HK-2 (cell line): ENCODE data around the gene CSF1.
"Not testable (repeated sequence)": the region's sequence is repeated elsewhere in the genome, so short reads cannot be mapped to it uniquely, and the experiment has no call there.

Experiments used
- DNase-seq: peaks from one replicate; pipeline ENCODE4 v3.0.0-alpha.2; 2018; ENCODE audit not compliant: unreplicated experiment

Gene CSF1

DNA sequence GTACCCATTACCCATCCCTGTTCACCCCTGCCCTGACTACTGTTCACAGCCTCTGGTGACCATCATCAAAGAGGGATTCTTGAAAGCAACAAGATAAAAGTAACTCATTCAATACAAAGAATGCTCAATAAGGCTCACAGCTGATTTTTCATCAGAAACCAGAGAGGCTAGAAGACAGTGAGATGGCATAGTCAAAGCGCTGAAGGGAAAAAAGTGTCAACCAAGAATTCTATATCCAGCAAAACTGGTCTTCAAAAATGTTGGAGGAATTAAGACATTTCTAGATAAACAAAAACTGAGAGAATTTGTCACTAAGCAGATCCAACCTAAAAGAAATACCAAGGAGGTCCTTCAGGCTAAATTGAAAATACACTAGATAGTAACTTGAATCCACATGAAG lies 27.1 kb downstream of the CSF1 start:
- no peak for DNase-seq

DNA sequence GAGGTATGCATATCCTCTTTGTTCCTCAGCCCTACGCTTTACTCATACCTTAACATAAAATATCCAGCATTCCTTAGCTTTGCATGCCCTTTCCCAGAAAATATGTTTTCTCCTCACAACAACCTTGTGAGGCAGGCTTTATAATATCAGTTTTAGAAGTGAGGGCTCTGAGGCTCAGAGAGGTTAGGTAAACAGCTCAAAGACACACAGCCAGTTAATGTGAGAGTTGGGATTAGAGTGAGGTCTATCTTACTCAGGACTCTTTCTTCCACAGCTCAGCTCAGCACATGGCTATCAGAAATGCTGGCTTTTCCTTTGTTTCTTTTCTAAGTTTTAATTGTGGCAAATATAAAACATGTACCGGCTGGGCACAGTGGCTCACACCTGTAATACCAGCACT lies 27.9 kb downstream of the CSF1 start:
- no peak for DNase-seq

DNA sequence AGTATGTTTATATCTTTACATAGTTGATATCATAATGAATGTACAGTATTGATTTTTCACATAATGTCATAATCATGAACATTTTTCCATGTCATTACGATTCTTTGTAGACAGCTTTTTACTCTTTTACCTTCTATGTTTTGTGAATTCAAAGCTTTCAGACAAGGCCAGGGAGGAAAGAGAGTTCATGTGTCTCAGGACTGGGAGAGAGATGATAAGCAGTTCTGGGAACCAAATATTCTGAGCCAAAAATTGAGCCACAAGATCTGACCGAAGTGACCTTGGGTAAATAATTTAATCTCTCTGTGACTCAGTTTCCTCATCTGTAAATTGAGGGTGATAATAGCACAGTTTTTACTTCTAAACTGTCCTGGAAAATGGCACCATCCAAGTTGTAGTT lies 31.8 kb downstream of the CSF1 start:
- DNase-seq, result no peak

DNA sequence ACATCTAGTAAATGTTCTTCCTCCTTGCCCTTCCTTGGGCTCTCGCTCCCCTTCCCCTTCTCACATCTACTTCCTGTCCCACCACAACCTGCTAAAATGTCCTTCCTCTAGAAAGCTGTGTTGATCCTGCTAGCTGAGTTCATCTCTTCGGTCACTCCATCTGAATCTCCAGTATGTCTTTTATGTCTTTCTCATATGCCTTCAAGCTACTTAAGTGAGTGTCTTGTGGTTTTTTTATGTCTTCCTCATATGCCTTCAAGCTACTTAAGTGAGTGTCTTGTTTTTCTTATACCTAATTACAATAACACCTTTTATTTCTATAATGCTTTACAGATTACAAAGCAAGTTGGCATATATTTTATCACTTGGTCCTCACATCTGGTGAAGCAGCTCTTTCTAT lies 33.9 kb downstream of the CSF1 start:
- DNase-seq, result no peak

DNA sequence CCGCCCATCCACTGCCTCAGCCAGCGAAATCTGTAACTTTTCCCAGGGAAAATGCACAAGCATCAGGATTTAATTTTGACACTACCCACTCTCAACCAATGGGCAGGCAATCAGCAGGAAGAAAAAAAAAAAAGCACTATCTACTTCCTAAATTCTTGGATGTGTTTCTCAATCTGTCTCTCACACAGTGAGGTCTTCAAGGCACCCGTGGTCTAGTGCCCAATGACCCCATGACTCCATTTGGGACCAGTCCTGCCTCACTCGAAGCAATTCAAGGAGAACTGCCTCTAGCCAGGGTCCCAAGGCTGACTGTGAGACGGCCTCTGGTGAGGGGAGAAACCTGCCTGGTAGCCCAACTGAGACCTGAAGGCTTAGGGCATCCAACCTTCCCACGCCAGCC lies 35.9 kb downstream of the CSF1 start:
- no peak for DNase-seq

DNA sequence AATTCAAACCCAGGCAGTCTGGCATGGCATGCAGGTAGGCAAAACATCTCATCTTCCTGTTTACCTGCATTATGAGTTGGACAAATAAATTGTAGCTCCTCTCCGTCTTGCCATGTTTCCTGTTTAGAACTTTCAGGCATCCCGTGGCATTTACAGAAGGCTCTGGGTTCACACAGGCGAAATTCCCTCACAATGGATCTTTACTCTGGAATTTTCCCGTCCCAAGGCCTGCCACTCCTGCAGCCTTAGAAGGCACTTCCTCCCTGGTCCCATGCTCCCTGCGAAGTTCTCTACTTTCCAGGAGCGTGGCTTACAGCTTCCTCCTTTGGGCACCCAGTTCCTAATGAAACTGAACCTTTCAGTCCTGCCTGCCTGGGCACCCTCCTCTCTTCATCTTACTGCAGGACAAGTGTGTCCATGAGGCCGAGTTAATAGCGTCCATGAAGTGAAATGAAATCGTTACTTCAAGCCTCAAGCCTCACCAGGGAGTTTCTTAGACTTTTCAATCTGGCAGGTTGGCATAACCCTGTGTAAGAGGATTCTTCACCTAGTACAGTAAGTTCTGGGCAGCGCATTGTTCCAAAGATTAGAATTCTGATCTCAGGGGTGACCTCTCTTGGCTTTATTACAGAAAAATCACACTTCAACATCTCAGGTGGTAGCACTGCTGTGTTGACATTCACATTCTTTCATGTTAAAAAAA lies 37.1 kb downstream of the CSF1 start:
- no peak for DNase-seq

DNA sequence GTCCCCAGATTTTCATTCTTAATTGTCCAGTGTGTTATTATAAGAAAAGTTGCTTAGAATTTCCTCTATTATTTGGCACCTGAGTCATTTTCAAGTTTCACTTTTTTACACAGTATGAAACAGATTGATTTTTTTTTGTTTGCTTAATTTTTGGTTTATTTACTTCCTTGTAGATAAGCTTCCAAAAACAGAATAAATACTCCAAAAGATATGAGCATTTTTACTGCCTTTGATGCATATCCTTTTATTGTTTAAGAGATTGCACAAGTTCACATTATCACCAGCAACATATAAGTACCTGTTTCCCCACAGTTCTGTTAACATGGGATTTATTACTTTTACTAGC lies 37.6 kb downstream of the CSF1 start:
- DNase-seq, result no peak

DNA sequence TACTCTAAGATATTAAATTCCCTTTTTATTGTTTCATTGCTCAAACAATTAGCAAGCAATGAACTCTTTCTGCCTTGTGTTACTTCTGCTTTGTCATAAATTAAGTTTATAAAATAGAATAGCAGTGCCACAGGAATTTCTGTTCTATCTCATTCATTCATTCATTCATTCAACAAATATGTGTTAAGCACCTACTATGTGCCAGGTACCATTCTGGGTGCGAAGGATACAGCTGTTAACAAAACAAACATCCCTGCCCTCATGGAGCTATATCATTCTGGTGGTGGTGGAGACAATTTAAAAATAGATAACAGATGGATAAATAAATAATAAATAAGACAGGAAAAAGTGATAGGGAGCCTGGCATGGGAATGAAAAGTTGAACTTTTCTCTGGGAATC lies 39.4 kb downstream of the CSF1 start:
- DNase-seq, result no peak

DNA sequence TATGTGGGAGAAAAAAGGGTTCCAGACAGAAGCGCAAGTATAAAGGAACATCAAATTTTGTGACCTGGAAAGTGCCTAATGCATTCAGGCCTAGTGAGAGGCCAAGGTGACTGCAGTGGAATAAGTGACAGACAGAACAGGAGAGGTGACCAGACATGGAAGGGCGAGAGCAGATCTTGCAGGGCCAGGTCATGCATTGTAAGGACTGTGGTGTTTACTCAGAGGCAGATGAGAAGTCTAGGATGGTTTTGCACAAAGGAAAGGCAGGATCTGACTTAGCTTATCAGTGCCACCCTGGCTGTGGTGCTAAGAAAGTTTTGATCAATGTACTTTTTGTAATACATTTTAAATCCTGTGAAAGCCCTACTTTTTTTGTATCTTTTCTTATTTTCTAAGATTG lies 39.9 kb downstream of the CSF1 start:
- no peak for DNase-seq

DNA sequence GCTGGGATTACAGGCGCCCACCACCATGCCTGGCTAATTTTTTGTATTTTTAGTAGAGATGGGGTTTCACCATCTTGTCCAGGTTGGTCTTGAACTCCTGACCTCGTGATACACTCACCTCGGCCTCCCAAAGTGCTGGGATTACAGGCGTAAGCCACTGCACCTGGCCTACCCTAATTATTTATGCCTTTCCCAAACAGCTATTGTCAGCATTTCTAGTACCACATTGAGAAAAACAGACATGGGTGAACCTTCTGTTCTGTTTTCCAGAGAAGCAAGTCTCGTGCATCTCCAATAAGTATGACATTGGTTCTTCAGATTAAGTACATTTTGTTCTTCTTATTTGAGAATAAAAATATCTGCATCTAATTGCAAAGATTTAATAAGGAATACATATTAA lies 40.9 kb downstream of the CSF1 start:
- not testable (repeated sequence) for DNase-seq

DNA sequence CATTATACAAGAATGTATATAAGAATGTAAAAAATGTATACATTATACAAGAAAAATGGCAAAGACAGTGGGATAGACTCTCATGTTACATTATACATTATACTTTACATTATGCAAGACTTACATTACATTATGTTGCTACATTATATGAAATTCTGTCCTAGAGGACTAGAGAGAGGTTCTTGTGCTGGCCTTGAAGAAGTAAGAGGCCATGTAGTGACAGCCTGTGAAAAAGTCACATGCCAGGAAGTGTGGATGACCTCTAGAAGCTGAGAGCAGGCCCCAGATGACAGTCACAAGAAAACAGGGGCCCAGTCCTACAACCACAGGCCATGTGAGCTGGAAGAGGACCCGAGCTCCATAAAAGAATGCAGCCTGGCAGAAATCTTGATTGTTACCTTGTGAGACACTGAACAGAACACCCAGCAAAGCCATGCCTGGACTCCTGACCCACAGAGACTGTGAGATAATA lies 43.4 kb downstream of the CSF1 start:
- DNase-seq, result no peak

DNA sequence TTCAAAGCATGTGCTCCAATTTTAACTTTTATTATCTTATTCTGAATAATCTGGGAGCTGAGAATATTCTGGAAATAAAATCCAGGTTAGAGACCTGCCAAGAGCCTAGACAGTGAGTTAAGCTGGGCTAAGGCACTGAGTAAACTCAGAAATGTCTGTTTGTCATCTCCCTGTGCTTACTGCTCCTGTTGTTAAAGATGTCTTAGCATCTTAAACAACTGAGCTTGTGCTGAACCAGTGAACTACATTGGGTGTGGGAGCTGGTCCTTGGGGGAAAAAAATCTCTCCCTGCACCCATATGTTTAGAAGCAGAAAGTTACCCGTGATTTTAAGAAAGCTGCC lies 49.0 kb downstream of the CSF1 start:
- DNase-seq, result no peak

DNA sequence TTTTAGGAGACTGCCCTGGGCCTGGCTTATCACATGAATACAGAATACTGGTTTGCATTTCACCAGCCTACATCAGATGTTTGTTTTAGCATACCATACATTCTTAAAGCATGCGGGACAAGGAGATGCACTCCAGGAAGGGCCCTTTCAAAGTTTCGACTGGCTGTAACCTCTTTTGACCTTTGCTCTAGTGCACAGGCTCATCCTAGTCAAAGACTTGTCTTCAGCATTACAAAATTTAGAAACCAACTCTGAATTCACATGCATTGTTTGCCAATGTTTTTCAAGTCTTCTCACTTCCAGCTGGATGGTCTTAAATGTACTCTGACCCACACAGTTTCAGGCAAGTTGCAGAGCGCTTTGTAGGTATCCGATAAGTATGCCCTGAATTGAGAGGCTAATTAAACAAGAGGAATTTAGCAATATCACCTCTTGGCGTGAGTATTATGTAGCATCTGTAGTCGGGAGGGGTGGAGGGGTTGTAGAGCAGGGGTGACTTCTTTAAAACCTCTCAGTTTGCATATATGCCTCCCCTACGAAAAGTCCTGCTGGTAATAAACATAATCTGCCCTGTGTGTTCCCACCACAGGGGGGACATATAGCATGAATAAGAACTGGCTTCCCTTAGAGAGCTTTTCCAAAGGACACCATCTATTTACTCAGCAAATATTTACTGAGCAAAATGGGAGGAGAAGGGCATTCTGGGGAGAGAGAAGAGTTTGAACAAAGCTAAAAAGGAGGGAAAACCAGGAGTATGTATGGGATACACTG lies 49.5 kb downstream of the CSF1 start:
- DNase-seq, result peak; percentile 44

DNA sequence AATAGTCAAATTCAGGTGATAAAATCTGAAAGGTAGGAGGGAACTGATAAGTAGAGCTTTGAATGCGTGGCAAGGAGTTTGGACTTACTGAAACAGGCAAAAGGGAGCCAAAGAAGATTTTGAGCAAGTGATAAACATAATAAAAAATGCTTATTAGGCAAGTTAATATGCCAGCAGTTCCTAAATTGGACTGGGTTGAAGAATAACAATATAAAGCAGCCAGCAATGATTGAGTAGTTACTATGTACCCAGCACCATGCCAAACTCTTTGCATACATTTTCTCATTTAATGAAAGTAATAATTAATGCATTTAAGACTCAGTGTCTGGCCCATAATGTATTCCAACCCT lies 50.1 kb downstream of the CSF1 start:
- DNase-seq, result no peak

DNA sequence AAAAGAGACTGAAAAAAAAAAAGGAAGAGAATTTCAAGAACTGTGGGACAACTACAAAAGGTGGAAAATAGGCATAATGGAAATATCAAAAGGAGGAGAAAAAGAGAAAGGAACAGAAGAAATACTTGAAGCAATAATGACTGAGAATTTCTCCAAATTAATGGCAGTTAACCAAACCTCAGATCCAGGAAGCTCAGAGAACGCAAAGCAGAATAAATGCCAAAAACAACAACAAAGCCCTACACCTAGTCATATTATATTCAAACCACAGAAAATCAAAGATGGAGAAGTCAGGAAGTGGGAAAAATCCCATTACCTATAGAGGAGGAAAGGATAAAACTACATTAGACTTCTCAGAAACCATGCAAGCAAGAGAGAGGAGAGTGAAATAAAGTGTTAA lies 53.2 kb downstream of the CSF1 start:
- no peak for DNase-seq

DNA sequence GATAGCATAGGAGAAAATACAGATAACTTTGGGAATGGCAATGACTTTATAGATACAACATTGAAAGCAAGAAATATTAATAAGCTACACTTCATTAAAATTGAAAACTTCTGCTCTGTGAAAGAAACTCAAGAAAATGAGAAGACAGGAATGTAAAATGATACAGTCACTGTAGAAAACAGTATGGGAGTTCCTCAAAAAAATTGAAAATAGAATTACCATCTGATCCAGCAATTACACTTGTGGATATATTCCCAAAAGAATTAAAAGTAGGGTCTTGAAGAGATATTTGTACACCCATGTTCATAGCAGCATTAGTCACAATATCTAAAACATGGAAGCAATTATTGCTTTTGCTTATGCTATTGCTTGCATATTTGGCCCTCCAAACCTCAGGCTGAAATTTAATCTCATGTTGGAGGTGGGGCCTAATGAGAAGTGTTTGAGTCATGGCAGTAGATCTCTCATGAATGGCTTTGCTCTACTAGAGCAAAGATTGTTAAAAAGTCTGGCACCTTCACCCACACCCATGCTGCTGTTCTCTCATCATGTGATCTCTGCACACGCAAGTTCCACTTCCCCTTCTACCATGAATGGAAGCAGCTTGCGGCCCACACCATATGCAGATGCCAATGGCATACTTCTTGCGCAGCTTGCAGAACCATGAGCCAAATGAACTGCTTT lies 58.6 kb downstream of the CSF1 start:
- no peak for DNase-seq

DNA sequence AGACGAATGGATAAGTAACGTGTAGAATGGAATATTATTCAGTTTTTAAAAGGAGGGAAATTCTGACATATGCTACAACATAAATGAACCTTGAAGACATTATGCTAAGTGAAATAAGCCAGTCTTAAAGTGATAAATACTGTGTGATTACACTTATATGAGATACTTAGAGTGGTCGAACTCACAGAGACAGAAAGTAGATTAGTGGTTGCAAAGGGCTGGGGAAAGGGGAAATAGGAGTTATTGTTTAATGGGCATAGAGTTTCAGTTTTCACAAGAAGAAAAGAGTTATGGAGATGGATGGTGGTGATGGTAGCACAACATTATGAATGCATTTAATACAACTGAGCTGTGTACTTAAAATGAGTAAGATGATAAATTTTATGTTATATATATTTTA lies 59.3 kb downstream of the CSF1 start:
- no peak for DNase-seq

DNA sequence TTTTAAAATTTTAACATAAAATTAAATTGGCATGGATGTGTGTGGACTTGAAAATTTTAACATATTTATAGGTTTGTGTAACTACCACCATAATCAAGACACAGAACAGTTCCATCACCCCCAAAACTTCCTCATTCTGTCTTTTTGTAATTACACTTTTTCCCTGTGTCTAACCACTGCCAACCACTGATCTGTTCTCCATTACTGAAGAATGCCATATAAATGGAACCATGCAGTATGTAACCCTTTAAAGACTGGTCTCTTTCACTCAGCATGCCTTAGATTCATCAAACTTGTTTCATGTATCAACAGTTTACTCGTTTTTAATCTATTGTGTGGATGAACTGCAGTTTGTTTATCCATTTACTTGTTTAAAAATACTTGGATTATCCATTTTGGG lies 60.9 kb downstream of the CSF1 start:
- no peak for DNase-seq

DNA sequence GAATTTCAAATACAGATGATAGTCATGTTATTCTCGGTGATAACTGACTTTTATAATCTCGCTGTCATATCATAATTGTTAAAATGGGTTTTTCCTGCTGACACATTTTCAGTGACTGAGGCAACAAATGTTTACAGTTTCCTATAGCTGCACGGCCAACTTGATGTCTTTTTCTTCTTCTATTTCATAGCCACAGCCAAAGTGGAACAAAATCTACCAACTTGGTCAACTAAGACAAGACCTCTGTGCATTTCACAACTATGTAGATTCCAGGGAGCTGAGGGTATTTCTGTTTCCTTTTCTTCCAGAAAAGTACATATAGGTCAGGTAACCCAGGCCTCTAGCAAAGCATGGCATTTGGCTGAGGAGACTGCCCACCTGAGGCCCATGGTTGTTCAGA lies 63.5 kb downstream of the CSF1 start:
- DNase-seq, result no peak

DNA sequence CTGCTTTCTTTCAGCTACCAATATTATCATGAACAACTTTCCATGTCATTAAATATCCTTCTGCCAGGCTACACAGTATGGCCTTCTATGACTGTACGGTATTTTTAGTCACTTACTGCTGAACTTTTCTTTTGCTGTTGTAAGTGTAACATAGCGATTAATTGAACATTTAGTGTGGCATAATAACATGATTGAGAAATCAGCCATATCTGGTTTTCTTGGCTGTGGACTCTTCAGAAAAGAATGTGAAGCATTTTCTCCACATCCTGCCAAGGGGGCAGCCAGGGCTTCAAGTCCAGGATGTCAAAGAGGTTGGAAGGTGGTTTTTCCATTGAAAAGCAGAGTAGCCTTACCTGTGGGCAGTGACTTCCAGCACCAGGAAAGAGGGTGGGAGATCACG lies 65.1 kb downstream of the CSF1 start:
- DNase-seq, result peak; percentile 50

DNA sequence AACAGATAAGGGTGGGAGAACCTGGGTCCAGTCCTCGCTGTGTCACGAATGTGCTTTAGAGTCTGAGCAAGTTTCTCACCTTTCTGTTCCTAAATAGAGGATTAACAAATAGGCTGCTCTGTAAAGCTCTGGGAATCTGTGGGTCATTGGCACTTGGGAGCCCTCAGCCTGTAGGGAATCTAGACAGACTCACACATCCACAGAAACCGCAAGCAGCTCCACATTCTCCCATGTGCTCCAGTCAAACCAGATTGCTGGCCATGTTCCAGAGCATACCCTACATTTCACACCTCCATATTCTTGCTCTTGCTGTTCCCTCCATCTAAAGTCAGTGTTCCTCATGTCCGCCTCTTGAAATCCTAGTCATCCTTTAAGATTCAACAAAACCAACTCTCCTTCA lies 66.1 kb downstream of the CSF1 start:
- no peak for DNase-seq

DNA sequence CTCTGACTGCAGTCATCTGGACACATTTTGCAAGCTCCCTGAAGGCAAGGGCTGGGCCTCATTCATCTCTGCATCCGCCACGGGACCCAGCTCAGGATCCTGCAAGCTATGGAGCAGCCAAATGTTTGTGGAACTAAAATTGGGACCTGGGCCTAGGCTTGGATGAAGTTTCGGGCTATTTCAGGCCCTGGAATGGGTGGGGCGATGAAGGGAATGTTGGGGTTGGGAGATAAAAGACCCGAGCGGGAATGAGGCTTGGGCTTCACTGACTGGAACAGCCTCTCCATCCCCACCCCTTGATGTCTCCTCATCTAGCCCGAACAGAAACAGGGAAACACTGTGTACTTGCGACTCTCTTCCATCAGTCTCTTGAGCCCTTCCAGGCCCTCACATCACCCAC lies 66.6 kb downstream of the CSF1 start:
- no peak for DNase-seq

DNA sequence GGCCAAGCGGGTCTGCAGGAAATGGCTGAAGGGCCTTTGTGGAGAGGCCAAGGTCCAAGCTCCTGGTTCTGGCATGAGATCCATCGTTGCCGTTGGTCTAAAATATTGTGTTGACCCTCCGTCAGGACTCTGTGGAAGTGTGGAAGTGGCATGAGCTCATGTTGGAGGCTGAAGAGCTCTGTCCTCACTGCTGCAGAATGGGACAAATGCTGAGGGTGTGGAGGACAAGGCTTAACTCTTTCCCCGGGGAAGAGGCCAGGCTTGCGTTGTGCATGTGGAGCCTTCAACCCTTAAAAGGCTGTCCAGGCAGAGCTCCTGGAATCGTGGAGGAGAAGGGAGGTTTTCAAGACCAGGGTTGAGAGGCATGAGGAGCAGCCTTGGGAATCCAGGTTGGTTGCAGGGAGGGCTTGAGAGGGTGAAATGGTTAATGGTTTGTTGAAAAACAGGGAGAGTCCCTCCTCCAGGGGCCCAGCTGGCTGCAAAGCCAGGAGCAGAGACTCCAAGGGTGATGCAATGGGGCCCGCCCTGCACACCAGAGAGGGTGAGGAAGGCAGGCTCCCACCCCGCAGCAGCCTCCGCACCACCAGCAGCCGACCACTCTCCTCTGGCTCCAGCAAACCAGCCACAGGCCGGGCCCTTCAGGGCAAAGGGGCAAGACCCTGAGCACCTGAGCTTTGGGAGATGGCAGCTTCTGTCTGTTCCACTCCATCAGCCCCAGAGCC lies 67.2 kb downstream of the CSF1 start:
- DNase-seq, result no peak
